Measurements from ENCODE around the gene PLEKHG3.

PLEKHG3 gene

DNA sequence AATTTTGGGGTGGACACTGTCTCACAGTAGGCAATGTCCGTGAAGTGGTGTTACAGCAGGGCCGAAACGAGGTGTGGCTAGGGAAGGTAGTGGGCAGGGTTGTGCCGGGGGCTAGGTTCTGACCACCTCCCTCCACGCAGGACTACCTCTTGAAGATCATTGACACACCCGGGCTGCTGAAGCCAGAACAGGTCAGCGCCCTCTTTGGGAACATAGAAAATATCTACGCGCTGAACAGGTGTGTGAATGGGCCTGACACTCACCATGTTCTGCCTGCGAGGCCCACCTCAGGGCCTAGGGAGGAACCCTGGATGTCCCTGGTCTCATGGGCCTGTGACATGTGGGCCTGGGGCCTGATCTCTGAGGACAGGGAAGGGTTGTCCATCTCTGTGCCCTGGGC is 24.6 kb downstream of the PLEKHG3 start:
- FAIRE-seq = no peak

DNA sequence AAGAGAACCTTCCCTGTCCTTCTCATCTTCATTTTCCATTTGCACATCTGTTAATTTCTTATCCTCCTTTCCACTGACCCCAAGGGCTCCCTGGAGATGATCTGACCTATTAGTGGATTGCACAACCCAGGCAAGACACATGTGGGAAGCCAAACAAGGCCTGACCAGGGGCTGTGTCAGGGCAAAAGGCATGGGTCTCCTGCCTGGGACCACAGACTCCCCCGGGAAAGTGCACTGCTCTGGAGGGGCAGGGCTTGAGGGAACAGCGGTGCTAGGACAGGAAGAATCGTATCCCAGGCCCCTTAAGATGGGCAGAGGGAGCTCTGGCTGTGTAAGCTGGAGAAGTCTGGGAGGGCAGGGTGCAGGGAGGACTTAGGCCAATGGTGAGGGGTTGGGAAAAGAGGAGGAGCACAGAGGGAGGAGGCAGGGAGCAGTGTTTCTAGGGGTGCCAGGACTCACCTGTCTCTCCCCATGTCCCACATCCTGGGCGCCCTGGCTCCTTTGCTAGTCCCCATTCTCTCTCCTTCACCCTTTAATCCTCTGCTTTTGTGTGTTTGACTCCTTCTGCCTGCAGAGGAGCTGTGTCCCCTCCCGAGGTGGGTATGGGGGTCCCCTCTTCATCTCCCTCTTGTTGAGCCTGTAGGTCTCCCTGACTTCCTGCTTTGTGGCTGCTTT is 25.3 kb downstream of the PLEKHG3 start:
- FAIRE-seq = no peak

DNA sequence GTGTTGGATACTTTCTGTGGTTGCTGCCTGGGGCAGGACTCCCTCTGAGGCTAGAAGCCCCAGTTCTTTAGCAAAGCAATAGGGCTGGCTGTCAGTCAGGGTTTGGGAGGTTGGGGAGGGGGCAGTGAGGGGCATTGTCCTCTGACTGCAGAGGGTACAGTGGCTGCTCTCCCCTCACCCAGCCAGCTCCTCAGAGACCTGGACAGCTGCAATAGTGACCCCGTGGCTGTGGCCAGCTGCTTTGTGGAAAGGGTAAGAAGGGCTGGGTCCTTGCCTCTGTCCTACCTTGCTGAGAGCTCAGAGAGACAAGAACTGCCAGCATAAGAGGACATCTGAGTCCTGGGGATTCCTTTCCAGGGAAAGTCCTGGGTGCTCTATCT is 25.8 kb downstream of the PLEKHG3 start:
- no peak for FAIRE-seq

DNA sequence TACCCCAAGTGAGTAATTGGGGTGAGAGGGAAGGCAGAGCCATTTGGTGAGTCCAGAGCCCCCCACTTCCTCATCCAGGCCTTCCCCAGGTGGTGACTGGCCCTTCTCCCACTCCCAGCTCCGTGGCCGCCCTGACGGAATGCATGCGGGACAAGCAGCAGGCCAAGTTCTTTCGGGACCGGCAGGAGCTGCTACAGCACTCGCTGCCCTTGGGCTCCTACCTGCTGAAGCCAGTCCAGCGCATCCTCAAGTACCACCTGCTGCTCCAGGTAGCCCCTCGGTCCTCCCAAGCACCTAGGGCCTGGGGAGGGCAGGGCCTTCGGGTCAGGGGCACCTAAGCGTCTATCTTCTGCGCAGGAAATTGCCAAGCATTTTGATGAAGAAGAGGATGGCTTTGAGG is 26.5 kb downstream of the PLEKHG3 start:
- no peak for FAIRE-seq

DNA sequence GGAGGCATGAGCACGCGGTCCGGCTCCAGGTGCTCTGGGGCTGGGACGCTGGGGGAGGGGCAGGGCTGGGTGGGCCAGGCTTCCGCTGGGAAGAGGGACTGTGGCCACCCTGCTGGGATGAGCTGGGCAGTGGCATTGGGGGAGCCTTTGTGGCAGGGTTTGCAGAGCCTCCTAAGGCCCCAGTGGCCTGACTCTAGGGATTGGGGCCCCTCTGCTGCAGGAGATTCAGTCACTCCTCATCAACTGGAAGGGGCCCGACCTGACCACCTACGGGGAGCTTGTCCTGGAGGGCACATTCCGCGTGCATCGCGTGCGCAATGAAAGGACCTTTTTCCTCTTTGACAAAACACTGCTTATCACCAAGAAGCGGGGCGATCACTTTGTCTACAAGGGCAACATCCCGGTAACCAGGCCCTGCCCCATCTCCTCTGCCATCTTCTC is 26.9 kb downstream of the PLEKHG3 start:
- FAIRE-seq = no peak

DNA sequence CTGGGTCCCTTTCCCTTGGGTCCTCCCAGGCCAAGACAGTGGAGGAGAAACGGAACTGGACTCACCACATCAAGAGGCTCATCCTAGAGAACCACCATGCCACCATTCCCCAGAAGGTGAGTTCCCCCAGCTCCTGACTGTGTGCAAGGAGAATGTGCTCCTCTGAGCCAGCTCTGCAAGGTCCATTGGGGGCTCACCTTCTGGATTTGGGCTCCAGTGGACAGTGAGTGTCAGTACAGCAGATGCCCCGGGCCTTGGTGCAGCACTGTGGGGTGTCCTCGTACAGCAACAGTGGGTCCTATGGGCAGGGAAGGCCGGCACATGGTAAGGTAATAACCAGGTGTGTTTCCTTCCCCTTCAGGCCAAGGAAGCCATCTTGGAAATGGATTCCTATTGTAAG is 27.8 kb downstream of the PLEKHG3 start:
- FAIRE-seq = no peak

DNA sequence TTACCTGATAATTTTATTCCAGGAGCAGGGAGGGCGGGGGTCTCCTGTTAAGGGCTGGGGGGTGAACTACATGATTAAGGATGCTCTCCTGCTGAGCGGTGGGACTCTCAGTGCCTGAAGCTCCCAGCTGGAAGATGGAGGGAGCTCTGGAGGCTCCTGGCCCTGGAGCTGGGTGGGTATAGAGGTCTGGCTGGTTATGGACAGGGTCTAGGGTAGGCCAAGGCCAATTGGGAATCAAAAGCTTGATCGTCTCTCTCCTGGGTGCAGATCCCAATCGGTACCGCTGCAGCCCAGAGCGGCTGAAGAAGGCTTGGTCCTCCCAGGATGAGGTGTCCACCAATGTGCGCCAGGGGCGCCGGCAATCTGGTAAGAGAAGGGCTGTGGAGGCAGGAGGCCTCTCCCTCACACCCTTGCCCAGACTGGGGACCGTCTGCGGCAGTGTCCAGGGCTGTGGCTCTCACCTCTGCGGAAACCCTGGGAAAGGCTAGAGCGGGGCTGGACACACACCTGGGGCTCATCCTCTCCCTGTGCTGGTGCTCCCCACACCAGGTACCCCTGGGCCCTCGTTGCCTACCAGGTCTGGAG is 28.4 kb downstream of the PLEKHG3 start:
- FAIRE-seq = no peak

DNA sequence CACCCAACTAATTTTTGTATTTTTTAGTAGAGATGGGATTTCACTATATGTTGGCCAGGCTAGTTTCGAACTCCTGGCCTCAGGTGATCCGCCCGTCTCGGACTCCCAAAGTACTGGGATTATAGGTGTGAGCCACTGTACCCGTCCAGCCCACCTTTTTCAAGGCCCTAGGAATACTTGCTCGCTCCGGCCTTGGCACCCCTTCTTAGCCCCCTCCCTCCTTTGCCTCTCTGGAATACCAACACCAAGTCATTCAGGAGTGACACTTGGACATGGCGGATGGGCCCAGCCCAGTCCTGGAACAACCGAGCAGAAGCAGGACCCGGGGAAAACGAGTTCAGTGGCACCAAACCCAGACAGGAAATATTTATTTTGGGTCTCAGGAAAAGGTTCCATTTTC is 29.1 kb downstream of the PLEKHG3 start:
- FAIRE-seq = no peak

DNA sequence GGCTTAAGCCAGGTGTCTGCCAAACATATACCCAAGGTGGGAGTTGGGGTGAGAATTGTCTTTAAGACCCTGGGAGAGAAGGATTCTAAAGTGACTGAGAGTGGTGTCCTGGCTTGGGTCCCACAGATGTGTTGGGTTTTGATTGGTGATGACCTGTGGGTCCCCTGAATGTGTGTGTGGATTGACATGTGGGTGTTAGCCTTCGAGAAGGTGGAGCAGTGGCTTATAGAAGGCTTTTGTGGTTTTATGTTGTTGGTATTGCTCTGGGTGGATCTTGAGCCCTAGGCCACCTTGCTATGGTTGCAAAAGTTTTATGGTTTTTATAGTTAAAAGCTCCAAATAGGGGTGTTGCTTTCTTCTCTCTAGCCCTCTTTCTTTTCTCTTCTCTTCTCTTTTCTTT is 29.7 kb downstream of the PLEKHG3 start:
- FAIRE-seq = no peak

DNA sequence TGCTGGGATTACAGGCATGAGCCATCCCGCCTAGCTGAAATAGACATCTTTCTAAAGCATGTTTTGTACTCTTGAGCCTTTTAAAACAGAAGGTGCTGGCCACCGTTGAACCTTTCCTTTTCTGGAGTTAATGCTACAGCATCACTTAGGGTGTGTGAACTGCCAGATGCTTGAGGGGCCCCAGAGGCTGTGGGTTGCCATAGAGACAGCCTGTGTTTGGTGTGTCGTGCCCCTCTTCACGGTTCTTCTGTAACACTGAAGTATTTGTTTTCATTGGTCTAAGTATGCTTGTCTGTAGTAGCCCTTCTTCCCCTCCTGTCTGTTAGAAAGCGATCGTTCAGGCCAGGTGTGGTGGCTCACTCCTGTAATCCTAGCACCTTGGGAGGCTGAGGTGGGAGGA is 30.8 kb downstream of the PLEKHG3 start:
- no peak for FAIRE-seq

DNA sequence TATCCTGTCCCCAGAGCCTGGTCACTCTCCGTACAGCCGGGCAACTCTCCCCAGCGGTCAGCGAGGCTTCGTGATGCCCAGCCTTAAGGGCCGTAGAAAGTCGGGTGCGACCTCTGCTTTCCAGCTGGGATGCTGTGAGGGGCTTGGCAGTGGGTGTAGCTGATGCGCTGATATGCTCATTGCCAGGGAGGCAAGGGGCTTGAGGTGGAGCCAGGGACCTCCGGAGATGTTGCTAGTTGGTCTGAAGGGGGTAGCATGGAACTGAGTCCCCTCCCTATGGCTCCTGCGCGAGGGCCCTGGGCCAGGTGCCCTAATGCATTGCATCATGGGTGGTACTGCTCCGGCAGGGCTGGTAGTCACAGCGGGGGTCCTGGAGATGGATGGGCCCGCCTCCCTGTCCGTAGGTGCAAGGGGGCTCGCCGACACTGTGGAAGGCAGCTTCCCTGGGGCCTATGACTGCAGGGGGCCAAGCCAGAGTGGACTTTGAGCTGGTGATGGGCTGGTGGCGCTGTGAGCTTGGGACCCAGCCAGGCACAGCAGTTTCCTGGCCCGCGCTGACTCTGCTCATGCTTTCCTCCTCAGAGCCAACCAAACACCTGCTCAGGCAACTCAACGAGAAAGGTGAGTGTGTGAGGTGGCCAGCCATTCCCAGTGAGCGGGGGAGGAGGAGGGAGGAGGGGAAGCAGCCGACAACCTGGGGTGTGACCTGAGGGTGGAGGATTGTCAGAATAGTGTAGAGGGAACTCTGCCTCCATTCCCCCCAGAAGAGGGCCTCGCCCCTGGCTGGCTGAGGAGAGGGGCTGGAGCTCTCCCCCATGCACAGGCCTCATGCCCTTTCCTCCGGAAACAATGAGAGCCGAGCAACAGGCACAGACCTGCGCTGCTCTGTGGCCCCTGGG is 32.3 kb downstream of the PLEKHG3 start:
- FAIRE-seq = no peak

DNA sequence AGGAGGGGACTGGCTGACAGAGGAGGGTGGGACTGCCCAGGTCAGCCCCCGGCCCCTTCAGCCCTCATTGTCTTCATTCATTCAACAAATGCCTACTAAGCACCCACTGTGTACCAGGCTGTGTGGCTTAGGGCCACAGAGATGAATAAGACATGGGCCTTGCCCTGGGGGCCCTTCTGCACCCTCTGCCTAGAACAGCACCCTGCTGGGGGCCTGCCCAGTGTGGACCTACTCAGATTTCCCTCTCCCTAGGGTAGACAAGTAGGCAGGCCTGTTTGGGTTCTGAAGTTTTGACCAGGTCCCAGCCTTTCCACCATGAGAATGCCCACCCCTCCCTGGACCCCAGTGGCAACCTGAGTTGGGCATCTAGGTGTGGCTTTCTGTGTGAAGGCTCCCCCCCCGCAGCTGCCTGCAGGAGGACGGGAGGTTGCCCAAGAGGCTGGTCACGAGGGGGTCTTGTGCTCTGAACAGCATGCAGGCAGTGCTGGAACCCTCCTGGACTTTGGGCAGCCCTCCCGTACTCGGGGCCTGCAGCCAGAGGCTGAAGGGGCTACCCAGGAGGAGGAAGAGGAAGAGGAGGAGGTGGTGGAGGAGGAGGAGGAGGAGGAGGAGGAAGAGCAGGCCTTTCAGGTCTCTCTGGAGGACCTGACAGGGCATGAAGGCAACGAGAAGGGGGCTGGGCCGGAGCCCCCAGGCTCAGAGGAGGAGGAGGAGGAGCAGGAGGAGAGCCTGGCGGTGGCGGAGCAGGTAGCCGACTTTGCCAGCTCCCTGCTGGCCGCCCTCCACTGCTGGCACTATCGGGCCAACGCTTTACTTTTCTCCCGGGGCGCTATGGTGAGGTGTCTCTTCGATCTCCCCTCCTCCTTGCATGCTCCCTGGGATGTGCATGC is 33.4 kb downstream of the PLEKHG3 start:
- no peak for FAIRE-seq

DNA sequence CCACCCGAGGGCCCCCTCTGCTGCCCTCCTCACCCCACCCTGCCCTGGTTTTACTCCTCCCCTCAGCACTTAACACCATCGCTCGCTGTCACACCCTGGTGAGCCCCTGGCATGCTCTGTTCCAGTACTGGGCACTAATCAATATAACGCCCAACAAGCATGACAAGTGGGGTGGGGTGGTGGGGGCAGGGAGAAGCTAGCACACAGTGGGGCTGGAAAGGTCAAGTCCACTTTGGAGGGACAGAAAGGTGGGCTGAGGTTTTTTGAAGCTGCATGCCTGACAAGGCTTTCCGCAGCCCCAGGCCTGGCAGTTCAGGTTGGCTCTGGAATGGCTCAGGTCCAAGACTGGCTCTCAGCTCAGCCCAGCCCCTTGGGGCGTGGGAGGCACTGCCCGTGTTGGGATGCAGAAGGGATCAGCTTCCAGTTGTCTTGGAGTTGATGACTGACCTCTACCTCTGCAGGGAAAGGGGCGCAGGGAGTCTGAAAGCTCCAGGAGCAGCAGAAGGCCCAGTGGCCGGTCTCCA is 34.1 kb downstream of the PLEKHG3 start:
- FAIRE-seq = no peak

DNA sequence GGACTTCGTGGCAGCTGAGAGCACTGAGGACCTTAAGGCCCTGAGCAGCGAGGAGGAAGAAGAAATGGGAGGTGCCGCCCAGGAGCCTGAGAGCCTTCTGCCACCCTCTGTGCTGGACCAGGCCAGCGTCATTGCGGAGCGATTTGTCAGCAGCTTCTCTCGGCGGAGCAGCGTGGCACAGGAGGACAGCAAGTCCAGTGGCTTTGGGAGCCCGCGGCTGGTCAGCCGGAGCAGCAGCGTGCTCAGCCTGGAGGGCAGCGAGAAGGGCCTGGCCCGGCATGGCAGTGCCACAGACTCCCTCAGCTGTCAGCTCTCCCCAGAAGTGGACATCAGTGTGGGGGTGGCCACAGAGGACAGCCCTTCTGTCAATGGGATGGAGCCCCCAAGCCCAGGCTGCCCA is 37.0 kb downstream of the PLEKHG3 start:
- FAIRE-seq = no peak

DNA sequence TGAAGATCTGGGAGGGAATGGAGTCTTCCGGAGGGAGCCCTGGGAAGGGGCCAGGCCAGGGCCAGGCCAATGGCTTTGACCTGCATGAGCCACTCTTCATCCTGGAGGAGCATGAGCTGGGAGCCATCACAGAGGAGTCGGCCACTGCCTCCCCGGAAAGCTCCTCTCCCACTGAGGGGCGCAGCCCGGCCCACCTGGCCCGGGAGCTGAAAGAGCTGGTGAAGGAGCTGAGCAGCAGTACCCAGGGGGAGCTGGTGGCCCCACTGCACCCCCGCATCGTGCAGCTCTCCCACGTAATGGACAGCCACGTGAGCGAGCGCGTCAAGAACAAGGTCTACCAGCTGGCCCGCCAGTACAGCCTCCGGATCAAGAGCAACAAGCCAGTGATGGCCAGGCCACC is 37.7 kb downstream of the PLEKHG3 start:
- FAIRE-seq = no peak

DNA sequence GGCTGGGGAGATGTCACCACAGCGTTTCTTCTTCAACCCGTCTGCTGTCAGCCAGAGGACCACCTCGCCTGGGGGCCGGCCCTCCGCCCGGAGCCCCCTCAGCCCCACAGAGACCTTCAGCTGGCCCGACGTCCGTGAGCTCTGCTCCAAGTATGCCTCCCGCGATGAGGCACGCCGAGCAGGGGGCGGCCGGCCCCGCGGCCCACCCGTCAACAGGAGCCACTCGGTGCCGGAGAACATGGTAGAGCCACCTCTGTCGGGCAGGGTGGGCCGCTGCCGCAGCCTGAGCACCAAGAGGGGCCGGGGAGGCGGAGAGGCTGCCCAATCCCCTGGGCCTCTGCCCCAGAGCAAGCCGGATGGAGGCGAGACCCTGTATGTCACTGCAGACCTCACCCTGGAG is 38.8 kb downstream of the PLEKHG3 start:
- no peak for FAIRE-seq

DNA sequence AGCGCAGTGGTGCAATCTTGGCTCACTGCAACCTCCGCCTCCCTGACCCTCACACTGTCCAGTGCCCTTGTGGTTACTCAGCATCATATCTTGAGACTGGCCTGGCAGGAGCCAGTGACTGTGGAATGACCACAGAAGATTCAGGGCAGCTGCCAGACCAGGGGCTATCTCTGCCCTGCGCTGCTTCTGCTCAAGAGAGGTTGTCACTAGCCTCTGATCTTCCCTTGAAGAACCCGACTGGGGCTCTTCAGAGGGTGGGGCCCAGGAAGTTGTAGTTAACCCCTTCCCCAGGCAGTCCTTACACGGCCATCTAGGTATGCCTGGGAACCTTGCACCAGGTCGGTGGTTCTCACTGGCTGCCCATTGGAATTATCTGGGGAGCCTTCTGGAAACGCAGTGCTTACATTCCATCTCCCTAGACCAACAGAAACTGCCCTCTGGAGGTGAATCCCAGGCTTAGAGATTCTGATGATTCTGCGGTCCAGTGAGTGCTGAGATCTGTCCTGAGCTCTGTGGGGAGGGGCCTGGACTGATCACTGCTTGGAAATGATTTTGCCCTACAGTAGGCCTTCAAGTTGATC is 41.4 kb downstream of the PLEKHG3 start:
- FAIRE-seq = no peak

DNA sequence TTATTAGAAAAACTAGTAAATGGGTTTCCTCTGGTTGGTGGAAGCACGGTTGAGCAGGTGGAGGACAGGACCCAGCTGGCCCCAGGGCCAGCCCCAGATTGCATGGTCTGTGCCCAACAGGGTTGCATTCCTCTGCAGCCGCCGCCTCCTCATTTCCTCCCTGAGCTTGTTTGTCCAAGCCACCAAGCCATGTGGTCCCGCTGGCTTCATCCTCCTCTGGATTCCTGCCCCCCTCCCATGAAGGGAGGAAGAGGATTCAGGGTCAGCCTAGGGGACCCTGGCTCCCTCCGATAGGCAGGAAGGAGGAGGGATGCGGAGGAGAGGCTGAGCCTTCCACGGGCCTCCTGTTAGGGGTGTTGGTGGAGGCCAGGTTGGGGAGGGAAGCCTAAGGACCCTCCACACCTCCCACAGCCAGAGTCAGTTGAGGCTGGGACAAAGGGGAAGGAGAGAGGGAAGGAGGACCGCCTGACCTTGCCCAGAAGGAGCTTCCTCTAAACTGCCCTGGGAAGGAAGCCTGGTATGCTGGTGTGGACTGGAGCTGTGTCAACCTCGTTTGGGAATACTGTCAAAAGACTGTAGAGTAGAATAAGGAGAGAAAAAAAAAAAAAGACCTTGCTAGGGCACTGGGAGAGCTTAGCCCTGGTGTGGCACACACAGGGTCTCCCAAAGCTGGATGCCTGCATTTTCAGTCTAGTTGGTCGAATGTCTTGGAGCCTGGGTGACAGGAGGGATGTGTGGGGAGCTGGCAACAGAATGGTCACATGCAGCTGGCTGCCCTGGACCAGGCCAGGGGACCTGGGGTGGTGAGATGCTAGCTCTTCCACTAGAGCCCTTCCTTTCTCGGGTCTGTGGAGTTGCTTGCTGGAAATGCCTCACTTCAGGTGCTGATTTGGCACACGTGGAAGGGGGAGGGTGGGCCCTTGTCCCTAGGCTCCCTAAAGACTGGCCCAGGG is 42.4 kb downstream of the PLEKHG3 start:
- no peak for FAIRE-seq

DNA sequence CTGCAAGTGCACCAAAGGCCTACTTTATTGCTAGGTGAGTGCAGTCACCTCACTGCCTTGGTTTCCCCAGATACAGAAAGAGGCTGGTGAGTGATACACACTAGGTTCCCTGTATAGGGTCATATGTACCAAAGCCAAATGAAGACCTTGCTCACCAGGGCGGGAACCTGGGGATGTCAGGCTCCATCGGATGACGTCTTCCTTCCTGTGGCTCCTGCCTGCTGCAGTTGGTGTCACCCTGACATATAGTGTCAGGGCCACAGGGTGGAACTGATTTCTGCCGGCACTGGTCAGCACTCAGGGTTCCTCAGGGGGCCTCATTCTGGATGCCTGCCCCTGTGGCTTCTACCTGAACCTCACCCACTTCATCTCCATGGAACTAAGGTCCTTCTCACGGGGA is 43.1 kb downstream of the PLEKHG3 start:
- no peak for FAIRE-seq

DNA sequence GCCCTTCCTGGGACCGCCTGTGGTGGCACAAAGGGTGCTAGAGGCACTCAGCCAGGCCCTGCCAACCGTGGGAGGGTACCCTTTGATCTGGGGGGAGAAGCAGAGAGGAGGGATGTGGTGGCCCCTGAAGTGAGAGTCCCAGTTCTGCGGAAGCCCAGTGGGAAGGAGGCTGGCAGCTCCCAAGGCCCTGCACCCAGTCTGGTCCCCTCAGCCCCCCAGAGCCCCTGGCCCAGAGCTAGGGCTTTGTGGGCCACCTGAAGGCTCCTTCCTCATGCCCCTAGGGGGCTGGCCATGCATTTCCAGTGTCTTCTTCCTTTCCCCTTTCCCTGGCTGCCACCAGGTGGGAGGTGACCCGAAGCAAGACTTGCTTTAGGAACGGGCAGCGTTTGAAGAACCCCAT is 44.3 kb downstream of the PLEKHG3 start:
- no peak for FAIRE-seq
